Osteocyte (in vitro differentiated cells): ENCODE measurements around the gene CEBPA. TPM values are rescaled to one million over a fixed set of nuclear protein-coding genes. Genes with fewer than 3 reads are reported as not detected.

ENCODE experiments used
- DNase-seq: peaks from one replicate; pipeline ENCODE4 v3.0.0; 2021; ENCODE audit warnings: mixed read lengths; ENCODE audit not compliant: unreplicated experiment; ENCODE audit errors: extremely low spot score
- H3K27ac Mint-ChIP-seq: one replicate; pipeline ENCODE4 v1.8.0; 2021; ENCODE audit warnings: mild to moderate bottlenecking, mixed read lengths; ENCODE audit not compliant: unreplicated experiment
- H3K27me3 Mint-ChIP-seq: one replicate; pipeline ENCODE4 v1.8.0; 2021; ENCODE audit warnings: mixed read lengths; ENCODE audit not compliant: unreplicated experiment
- H3K36me3 Mint-ChIP-seq: one replicate; pipeline ENCODE4 v1.8.0; 2021; ENCODE audit warnings: mixed read lengths; ENCODE audit not compliant: unreplicated experiment
- H3K4me1 Mint-ChIP-seq: one replicate; pipeline ENCODE4 v1.8.0; 2021; ENCODE audit warnings: mixed read lengths; ENCODE audit not compliant: unreplicated experiment
- H3K4me3 Mint-ChIP-seq: one replicate; pipeline ENCODE4 v1.8.0; 2021; ENCODE audit warnings: mild to moderate bottlenecking, moderate library complexity, mixed read lengths; ENCODE audit not compliant: unreplicated experiment
- H3K9me3 Mint-ChIP-seq: one replicate; pipeline ENCODE4 v1.8.0; 2021; ENCODE audit warnings: mixed read lengths; ENCODE audit not compliant: unreplicated experiment
- total RNA-seq: library from RNA; stranded (reverse); gene quantifications from 2 replicates; pipeline ENCODE4 v1.2.1, GENCODE V29; 2021
- TF ChIP-seq, protein P1 (sequence below): fragments of 200-600 bp; sonication (generic); IDR thresholded peaks from 2 replicates; pipeline ENCODE4 v1.5.0; 2021; ENCODE audit warnings: antibody characterized with exemption, mild to moderate bottlenecking, moderate library complexity

CEBPA gene
- total RNA-seq, 1 donor from 2014 or later = 0.86 TPM

DNA sequence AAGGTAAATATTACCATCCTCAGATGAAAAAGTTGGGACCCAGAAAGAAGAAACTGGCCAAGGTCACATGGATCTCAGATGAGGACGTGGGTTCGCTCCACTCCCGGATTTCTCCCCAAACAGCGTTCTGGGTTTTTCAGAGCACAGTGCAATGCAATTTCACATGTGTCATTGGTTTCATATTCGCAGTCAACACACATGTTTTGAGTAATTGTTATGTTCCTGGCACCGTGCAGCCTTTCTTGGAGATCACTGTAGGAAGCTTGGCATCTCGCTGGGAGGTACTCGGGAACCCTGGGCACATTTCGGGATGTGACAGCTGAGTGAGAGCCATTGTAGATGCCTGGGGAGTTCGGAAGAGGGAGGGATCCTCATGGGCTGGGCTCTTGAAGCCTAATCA, 45.0 kb upstream of the CEBPA start:
- H3K36me3 Mint-ChIP-seq = no peaks in the 10 kb centered on the region
- H3K27me3 Mint-ChIP-seq = peaks cover 55% of the 10 kb centered on the region
- H3K4me1 Mint-ChIP-seq = no peaks in the 10 kb centered on the region
- H3K27ac Mint-ChIP-seq = no peak overlapping the region
- H3K9me3 Mint-ChIP-seq = no peaks in the 10 kb centered on the region
- TF ChIP-seq, protein P1, sequence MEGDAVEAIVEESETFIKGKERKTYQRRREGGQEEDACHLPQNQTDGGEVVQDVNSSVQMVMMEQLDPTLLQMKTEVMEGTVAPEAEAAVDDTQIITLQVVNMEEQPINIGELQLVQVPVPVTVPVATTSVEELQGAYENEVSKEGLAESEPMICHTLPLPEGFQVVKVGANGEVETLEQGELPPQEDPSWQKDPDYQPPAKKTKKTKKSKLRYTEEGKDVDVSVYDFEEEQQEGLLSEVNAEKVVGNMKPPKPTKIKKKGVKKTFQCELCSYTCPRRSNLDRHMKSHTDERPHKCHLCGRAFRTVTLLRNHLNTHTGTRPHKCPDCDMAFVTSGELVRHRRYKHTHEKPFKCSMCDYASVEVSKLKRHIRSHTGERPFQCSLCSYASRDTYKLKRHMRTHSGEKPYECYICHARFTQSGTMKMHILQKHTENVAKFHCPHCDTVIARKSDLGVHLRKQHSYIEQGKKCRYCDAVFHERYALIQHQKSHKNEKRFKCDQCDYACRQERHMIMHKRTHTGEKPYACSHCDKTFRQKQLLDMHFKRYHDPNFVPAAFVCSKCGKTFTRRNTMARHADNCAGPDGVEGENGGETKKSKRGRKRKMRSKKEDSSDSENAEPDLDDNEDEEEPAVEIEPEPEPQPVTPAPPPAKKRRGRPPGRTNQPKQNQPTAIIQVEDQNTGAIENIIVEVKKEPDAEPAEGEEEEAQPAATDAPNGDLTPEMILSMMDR = no peak
- H3K4me3 Mint-ChIP-seq = no peak overlapping the region
- no peak for DNase-seq

DNA sequence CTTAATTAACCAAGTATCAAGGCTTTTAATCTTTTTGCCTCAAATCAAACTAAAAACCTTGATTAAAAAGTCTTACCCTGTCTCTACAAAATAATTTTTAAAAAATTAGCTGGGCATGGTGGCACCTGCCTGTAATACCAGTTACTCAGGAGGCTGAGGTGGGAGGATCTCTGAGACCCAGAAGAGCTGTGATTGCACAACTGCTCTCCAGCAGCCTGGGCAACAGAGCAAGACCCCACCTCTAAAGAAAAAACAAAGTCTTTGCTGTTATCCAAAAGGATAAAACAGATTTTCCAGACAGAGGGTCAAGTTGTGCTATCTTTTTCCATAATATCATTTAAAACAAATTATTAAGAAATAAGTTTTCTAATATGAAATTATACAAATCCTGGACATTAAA, 44.3 kb upstream of the CEBPA start:
- Mint-ChIP-seq H3K27me3 (peaks cover 58% of the 10 kb centered on the region), H3K4me1 (no peaks in the 10 kb centered on the region), H3K9me3 (no peaks in the 10 kb centered on the region), H3K27ac (no peak overlapping the region), H3K4me3 (no peak overlapping the region), H3K36me3 (no peaks in the 10 kb centered on the region)
- TF ChIP-seq, protein P1 = no peak
- DNase-seq = no peak

DNA sequence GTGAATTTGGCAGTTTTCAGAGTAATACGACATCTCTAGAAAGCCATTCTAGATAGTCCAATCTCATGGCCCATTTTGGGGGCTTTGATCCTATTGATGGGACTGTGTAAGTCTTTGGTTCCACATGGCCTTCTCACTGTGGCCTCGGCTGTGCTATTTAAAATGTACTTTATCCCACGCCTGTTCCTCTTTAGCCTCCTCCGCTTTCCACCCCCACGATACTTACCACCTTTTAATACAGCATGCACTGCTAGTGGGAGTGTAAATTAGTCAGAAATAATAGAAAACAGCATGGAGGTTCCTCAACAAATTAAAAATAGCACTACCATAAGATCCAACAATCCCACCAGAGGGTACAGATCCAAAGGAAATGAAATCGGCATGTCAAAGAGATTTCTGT, 42.8 kb upstream of the CEBPA start:
- TF ChIP-seq, protein P1 = no peak
- Mint-ChIP-seq H3K36me3 (no peaks in the 10 kb centered on the region), H3K27me3 (peaks cover 63% of the 10 kb centered on the region), H3K27ac (no peak overlapping the region), H3K4me1 (no peaks in the 10 kb centered on the region), H3K9me3 (no peaks in the 10 kb centered on the region), H3K4me3 (no peak overlapping the region)
- no peak for DNase-seq

DNA sequence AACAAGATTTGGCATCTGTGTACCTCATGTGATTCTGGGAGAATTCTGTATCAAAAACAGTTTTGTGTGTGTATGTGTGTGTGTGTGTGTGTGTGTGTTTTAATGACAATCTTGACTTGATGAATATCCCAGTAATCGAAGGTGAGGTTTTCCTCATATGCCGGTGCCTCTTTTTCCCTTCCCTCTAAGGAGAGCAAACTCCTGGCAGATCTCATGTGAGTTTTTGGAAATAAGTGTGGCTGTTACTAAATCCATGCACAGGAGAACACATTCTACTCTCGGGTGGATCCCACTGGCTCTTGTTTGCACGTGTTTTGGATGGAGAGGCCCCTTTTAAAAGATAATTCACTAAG, 42.2 kb upstream of the CEBPA start:
- TF ChIP-seq, protein P1 = no peak
- Mint-ChIP-seq H3K4me1 (no peaks in the 10 kb centered on the region), H3K27me3 (peaks cover 66% of the 10 kb centered on the region), H3K36me3 (no peaks in the 10 kb centered on the region), H3K9me3 (no peaks in the 10 kb centered on the region), H3K4me3 (no peak overlapping the region), H3K27ac (no peak overlapping the region)
- DNase-seq = no peak

DNA sequence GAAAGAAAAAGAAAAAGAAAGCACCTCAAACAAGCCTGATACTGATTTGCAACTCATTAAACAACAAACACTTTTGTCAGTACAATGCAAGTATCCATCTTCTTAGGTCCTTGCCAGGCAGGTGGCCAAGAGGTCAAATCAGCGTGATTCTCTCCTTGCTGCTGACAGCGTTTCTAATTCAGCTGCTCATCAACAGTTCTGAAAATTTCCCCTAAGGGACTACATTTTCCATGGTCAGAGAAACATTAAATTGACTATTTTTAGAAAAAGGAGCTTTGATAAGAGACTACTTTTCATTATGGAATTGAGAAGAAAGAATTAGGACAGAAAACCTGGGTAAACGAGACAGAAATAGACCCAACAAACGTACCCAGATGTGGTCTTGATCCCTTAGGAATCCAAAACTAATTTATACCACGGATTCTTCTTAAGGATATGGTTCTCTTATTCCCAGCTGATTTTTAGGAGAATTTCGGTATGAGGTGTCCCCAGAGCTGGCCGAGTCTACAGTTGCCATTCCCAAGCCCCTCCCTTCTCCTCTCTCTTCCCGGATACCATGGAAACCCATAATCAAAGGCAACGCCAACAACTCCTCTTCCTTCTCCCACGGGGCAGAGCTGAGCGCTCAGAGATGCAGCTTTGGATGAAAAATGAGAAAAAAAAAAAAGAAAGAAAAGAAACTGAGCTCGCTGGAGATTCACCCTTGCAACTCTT, 41.7 kb upstream of the CEBPA start:
- TF ChIP-seq, protein P1 = no peak
- no peaks in the 10 kb centered on the region for H3K4me1 Mint-ChIP-seq
- DNase-seq = no peak
- no peaks in the 10 kb centered on the region for H3K9me3 Mint-ChIP-seq
- no peak overlapping the region for H3K4me3 Mint-ChIP-seq
- no peaks in the 10 kb centered on the region for H3K36me3 Mint-ChIP-seq
- no peak overlapping the region for H3K27ac Mint-ChIP-seq
- H3K27me3 Mint-ChIP-seq = peaks cover 69% of the 10 kb centered on the region
